HG03457 (cell line): ENCODE measurements around the gene ANKS6.

Experiments
- ATAC-seq: cut with Tn5 transposase; IDR thresholded peaks from one replicate; pipeline ENCODE4 v1.9.1; 2021; ENCODE audit warnings: moderate number of reproducible peaks; ENCODE audit not compliant: unreplicated experiment

The ANKS6 gene

GRCh38 chr9:98773721-98774120 lies 22.6 kb downstream of the ANKS6 start:
- no peak for ATAC-seq

DNA sequence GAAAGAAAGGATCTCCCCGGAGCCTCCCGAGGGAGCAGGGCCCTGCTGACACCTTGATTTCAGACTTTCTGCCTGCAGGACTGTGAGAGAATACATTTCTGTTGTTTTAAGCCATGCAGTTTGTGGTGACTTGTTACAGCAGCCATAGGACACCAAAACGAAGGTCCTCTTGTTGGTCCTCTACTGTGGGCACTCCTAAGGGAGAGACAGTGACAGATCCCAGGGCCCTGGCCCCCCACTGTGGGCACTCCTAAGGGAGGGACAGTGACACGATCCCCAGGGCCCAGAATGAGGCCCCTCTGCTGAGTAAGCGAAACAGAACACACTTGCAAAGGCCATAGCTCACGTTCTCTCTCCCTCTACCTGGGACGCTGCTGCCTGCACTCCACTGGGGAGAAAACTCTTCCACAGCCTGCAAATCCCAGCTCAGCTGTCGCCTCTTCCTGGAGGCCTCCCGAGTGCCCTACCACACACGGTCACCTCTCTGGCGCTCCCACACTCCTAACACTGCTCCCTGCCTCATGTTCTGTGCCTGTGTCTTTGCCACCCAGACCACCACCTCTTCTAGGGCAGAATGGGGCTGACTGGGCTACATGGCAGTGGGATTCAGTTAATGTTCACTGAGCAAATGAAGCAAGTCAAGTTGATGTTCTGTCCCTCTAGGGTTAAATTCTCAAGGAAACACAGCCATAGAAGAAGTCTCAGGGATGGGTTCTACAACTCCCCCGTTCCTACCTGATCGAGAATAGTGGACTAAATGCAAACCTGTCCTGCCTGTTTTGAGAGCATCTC lies 23.8 kb downstream of the ANKS6 start:
- no peak for ATAC-seq

DNA sequence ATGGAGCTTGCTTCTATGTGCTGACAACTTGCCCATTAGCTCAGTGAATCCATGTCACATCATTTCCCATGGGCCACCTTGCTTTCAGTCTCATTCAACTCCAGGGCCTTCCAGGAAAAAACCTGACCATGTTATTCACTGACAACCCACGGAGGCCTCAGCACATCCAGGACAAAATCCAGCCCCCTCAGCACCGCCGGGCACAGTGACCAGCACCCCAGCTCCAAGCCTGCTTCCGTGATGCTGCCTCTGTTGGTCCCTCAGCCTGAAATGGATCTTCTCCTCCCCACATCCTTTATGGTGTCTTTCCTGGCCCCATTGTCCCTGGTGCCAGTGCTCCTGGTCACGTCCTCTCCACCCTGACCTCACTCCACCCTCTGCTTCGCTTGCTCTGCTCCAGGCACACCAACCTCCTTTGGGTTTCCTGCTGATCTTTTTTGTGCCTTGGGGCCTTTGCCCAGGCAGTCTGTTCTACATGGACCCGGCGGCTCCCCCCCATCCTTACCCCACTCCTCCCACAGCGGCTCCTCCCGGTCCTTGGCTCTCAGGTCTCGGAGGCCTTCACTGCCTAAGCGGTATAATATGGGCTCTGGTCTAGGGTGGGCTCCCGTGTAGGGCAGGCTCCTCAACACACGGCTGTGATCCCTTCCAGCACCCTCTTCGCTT lies 25.0 kb downstream of the ANKS6 start:
- ATAC-seq = no peak

DNA sequence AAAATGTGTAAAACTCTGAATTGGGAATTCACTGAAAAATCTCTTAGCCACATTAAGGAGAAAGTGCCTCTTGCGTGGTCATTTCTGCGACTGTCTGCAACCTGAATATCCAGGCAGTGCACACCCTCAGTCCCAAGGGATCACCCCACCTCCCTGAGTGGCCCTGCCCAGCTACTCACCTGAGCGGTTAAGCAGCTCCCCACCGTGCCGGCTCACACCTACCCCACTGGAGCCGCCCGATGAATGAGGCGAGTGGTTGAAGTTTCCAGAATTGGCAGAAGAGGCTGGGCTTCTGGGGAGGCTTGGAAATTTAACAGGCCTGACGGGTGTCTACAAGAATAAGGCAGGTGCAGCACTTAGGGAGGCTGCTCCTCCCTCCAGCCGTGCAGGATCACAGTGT lies 25.6 kb downstream of the ANKS6 start:
- no peak for ATAC-seq

GRCh38 chr9:98768344-98768743 lies 28.0 kb downstream of the ANKS6 start:
- no peak for ATAC-seq

DNA sequence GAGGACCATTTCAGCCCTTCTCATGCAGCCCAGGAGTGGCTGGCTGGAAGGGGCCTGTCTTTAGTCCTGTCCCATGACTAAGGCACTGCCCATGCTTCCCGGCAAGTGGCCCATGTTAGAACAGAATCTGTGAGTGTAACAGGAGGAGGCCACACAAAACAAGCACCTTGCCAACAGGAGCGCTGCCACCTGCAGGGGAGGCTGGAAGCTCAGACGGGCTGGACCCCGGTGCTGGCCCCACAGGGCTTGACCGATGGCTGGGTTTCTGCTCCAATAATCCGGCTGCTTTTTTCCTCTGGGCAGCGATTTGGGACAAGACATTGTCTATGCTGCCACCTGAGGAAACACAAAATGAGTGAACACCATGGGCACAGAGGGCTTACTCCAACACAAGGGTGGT lies 28.4 kb downstream of the ANKS6 start:
- no peak for ATAC-seq

DNA sequence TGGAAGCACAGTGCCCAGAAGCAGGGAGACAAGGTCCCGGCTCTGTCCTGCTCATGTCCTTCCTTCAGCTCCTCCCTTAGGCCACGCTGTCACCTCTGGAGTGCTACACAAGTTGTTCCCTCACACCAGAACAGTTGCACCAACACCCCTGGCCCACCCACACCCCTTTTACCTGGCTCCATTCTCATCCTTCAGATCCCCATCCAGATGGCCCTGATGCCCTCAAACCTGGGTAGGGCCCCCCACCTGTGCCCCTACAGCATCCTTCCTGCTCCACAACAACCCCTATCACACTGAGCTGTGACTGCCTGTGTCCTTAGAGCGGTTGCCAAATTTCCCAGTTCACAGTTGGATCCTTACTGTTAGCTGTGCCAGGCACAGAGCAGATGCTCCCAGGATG lies 29.2 kb downstream of the ANKS6 start:
- no peak for ATAC-seq

GRCh38 chr9:98766586-98766985 lies 29.8 kb downstream of the ANKS6 start:
- ATAC-seq = no peak

DNA sequence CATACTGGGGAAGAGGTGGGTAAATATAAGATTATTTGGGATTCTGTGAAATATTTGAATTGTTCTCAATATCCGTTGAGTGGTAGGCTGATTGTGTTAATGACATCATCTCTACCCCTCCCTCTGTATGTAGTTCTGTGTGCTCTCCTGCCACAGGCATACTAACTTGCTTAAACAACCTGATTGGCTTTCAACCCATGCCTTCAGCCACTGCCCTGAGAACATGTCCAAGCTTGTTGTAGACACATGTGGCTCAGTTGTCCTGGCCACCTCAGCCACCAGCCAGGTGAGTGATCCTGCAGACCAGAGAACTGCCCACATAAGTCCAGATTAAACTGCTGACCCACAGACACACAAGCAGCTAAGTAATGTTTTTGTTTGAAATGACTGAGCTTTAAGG lies 31.1 kb downstream of the ANKS6 start:
- ATAC-seq = no peak

- ATAC-seq = no peak
Measured at GRCh38 chr9:98763986-98764745, 32.2 kb downstream of the ANKS6 start.

DNA sequence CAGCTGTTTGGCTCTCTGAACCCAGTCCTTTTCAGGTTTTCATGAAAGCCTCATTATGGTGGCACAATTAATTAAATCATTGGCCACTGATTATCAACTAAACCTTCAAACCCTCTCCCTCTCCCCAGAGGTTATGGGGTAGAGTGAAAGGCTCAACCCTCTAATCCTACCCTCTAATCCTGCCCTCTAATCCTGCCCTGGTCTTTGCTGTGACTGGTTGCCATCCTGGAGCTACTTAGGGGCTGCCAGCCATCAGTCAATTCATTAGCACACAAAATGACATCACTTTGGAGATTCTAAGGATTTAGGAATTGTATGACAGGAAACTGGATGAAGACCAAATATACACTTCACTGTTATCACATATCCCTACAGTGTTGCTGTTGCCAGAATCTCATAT lies 36.1 kb downstream of the ANKS6 start:
- no peak for ATAC-seq

GRCh38 chr9:98755006-98755618 lies 41.2 kb downstream of the ANKS6 start:
- ATAC-seq = no peak

DNA sequence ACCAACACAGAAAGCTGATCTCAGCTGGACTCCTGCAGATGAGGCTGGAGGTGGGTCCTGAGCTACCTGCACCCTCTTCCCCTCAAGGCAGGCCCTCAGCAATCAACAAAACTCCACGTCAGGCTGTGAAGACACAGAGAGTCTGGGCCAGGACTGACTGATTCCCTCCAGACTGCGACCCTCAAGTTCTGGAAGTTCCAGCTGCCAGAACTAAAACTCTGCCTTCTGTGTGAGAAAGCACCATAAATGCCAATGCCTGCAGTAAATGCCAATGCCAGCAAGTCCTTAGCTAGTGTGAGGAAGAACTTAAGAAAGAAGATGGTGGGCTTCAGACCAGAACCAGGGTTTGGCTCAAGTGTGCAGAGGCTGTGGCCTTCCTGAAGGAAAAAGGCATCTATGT lies 45.1 kb downstream of the ANKS6 start:
- ATAC-seq = no peak

- no peak for ATAC-seq
Measured at GRCh38 chr9:98750364-98751060, 45.8 kb downstream of the ANKS6 start.

DNA sequence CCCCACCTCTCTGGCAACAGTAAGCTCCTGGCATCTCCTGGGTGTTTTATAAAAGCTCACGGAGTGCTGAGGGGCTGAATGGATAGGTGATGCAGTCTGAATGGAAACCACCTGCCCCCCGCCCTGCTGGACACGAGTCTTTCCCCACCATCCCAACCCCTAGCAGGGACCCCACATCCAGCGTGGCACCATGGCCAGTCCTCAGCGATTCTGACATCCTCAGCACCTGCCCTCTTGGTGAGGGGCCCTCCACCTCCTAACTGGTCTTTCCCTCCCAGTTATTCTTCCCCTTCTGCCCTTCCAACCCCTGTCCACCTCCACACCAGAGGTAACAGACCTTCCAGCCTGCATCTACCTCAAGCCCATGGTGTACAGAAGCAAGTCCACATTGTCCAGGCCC lies 48.9 kb downstream of the ANKS6 start:
- no peak for ATAC-seq

- ATAC-seq = no peak
Measured at GRCh38 chr9:98745470-98745869, 50.9 kb downstream of the ANKS6 start.

- ATAC-seq = no peak
Measured at GRCh38 chr9:98743818-98744611, 52.3 kb downstream of the ANKS6 start.

- ATAC-seq = no peak
Measured at GRCh38 chr9:98743329-98743728, 53.0 kb downstream of the ANKS6 start.

DNA sequence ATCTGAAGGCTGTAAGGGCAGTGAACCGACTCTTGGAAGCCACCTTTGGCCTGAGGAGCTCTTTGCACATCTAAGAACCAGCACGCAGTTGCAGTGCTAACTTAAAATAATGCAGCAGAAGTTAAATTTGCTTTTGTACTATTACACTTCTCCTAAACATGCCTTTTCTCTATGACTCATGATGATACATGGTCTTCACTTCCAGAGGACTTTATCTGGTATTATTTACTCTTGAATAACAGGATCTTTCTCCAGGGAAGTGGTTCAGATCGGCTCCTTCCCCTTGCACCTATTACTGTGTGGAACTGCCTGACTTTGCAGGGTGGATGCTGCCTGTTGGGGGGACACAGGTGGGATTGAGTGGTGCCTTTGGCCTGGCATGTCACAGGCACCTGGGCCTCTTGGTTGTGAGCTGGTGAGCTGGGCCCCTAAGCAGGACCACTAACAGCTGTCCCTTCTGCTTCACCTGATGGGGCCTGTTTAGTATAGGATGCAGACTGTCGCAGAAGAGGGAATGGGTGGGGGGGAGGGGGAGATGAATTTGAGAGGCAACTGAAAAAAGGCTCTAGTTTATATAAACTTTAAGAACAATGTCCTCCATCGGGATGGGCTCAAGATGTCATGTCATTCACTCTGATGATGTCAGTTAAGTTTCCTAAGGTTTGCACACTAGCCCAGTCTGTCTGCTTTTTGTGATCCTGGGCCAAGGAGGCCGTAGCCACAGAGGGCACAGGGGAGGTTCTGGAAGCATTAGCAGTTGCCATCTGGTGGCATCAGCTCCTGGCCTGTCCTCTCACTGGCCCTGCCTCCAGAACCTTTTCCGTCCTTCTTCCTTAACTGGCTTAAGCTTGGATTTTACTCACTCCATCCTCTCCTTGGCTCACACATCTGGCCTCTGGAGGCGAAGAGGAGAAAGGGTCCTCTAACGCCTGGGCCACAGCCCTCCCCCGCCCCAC lies 53.8 kb downstream of the ANKS6 start:
- no peak for ATAC-seq
